Heart right ventricle (tissue), 16 donors: Measurements from ENCODE around the gene NPTX1. TPM values are rescaled to one million over a fixed set of nuclear protein-coding genes. Genes with fewer than 3 reads are reported as not detected.

Experiments
- ATAC-seq, 8 donors: fragments of 200-7000 bp; cut with Tn5 transposase; one replicate each; pipeline ENCODE4 v1.9.1; 2020; ENCODE audit warnings: mild to moderate bottlenecking in 8 of 8, moderate library complexity in 8 of 8, moderate number of reproducible peaks in 1 of 8
- DNase-seq, 2 donors: peaks; one replicate each; pipeline ENCODE4 v3.0.0-alpha.2; 2020
- H3K27ac ChIP-seq, 10 donors: fragments of 200-600 bp; sonication (generic) in 2 of 10; one replicate each; pipeline versions ENCODE4 v1.5.0 to v1.8.0; 2020 to 2022; ENCODE audit warnings: mild to moderate bottlenecking in 3 of 10
- H3K27me3 ChIP-seq, 7 donors: fragments of 200-600 bp; one replicate each; pipeline ENCODE4 v1.8.0; 2021 to 2022; ENCODE audit warnings: mild to moderate bottlenecking in 2 of 7
- H3K36me3 ChIP-seq, 9 donors: fragments of 200-600 bp; sonication (generic) in 1 of 9; one replicate each; pipeline versions ENCODE4 v1.5.0 to v1.8.0; 2020 to 2022; ENCODE audit warnings: mild to moderate bottlenecking in 2 of 9
- H3K4me1 ChIP-seq, 9 donors: fragments of 200-600 bp; sonication (generic) in 1 of 9; one replicate each; pipeline versions ENCODE4 v1.5.0 to v1.8.0; 2020 to 2022; ENCODE audit warnings: mild to moderate bottlenecking in 4 of 9
- H3K4me3 ChIP-seq, 10 donors: fragments of 200-600 bp; sonication (generic) in 2 of 10; one replicate each; pipeline versions ENCODE4 v1.5.0 to v1.8.0; 2020 to 2022; ENCODE audit warnings: mild to moderate bottlenecking in 7 of 10, moderate library complexity in 2 of 10
- H3K9me3 ChIP-seq, 11 donors: fragments of 200-600 bp in 10 of 11; sonication (generic) in 2 of 11; one replicate each; pipeline versions ENCODE4 v1.5.0 to v1.8.0; 2013 to 2022; ENCODE audit warnings: mild to moderate bottlenecking in 2 of 11, control low read depth in 1 of 11, moderate library complexity in 1 of 11
- CTCF ChIP-seq, 9 donors: fragments of 200-600 bp; sonication (generic) in 2 of 9; IDR thresholded peaks; one replicate each; pipeline versions ENCODE4 v1.5.0 to v1.8.0; 2021 to 2022; ENCODE audit warnings: antibody characterized with exemption in 9 of 9, mild to moderate bottlenecking in 5 of 9, moderate library complexity in 1 of 9
- WGBS, 2 donors: extraction: QIAGEN DNeasy Blood & Tissue Kit; methylation state at CpG; one replicate each; pipeline ENCODE4 v1.1.7; 2013; ENCODE audit warnings: inconsistent platforms in 1 of 2; 5-methylcytosine and 5-hydroxymethylcytosine counted together
- intact Hi-C, 10 donors: fragments of 100-400 bp; cut with DNase I; formaldehyde crosslinking; loops; one replicate each; pipeline versions ENCODE4 v1.11.1 to v1.14.2; 2022
- polyA plus RNA-seq, 2 donors: library from polyadenylated mRNA; stranded (reverse); fragments of 200-250 nt; gene quantifications; one replicate each; pipeline ENCODE4 v1.2.3, GENCODE V29; 2013
- total RNA-seq, 10 donors: library from RNA; stranded (reverse); fragmentation: NEBNext Ultra II Directional in 3 of 10; extraction: Animal tissue kit (Norgen Biotek cat#: 25700) in 3 of 10; gene quantifications; one replicate each; pipeline versions ENCODE4 v1.2.1 to v1.2.4, GENCODE V29; 2021 to 2023
- donor health status: Arrhythmogenic right ventricular cardiomyopathy.
- donor health status: ischemic (EF 13 %, LVEDD 7.1; RV severe dilation, severe dysfunction).
- donor health status: healthy with polysubstance abuse.
- donor health status: DM: no; HTN: yes; CAD: no.
- donor health status: DM: no; HTN: no; CAD: no.
- donor health status: ischemic (EF 25% LVEDD 6.9; RV normal size, moderate dysfunction).
- donor health status: ischemic (EF 25% LVEDD 5.7; RV mildly dilated, moderate dysfunction).
- donor health status: healthy.
- donor health status: DM: yes; HTN: yes; CAD: no.
- donor health status: Ischemic cardiomyopathy.
- donor health status: ischemic (EF 35%, LVEDD 5.7; RV mildly dilated, moderate dysfunction).
- donor health status: nonischemic (EF 11% LVEDD 7.7; RV severe dilation, severe dysfunction).
- donor health status: DM: yes; HTN: yes; CAD: no.
- donor health status: PGD.
- donor health status: ischemic (EF 29% LVEDD 5.4; RV normal size, mild dysfunction).
- donor health status: nonischemic (EF 23%, LVEDD 6.1; RV moderate dilation, normal function).

The NPTX1 gene
- total and polyA plus RNA-seq, 12 donors: 0.03 TPM; not detected in 11

GRCh38 chr17:80511222-80512180 is 35.1 kb upstream of the NPTX1 start:
- no peak overlapping the region for H3K27ac ChIP-seq
- peaks cover 0 to 51% (median 26%) of the 10 kb centered on the region in 7 donors for H3K27me3 ChIP-seq
- ATAC-seq: no peak
- 44 to 46% methylated on average over 18 of the region's 18 CpGs for WGBS, 2 donors
- no peak overlapping the region for H3K4me3 ChIP-seq
- no peaks in the 10 kb centered on the region for H3K36me3 ChIP-seq
- no peak for DNase-seq
- intact Hi-C loops: no loop called here
- no peaks in the 10 kb centered on the region for H3K9me3 ChIP-seq
- H3K4me1 ChIP-seq: no peaks in the 10 kb centered on the region
- no peak for TF ChIP-seq CTCF (IDR thresholded peaks at IDR 0.05)

GRCh38 chr17:80510772-80511171 is 34.4 kb upstream of the NPTX1 start:
- no peak for TF ChIP-seq CTCF (IDR thresholded peaks at IDR 0.05)
- Histone ChIP-seq H3K27me3 (peaks cover 0 to 59% (median 31%) of the 10 kb centered on the region in 7 donors), H3K4me3 (no peak overlapping the region), H3K27ac (no peak overlapping the region), H3K9me3 (no peaks in the 10 kb centered on the region), H3K4me1 (no peaks in the 10 kb centered on the region), H3K36me3 (no peaks in the 10 kb centered on the region)
- DNase-seq (no peak), ATAC-seq (no peak)
- WGBS, 2 donors: 69 to 80% methylated on average over 9 of the region's 9 CpGs
- intact Hi-C loops: no loop called here

- WGBS, 2 donors: 76 to 87% methylated on average over 14 of the region's 14 CpGs
- Histone ChIP-seq H3K27me3 (peaks cover 0 to 60% (median 33%) of the 10 kb centered on the region in 7 donors), H3K36me3 (no peaks in the 10 kb centered on the region), H3K27ac (no peak overlapping the region), H3K4me3 (no peak overlapping the region), H3K4me1 (no peaks in the 10 kb centered on the region), H3K9me3 (no peaks in the 10 kb centered on the region)
- intact Hi-C loops: no loop called here
- no peak for TF ChIP-seq CTCF (IDR thresholded peaks at IDR 0.05)
- ATAC-seq (no peak), DNase-seq (no peak)
Observed at GRCh38 chr17:80510132-80510531, 33.7 kb upstream of the NPTX1 start.

GRCh38 chr17:80509311-80509710 is 32.9 kb upstream of the NPTX1 start:
- Histone ChIP-seq H3K27me3 (peaks cover 0 to 59% (median 33%) of the 10 kb centered on the region in 7 donors), H3K4me3 (no peak overlapping the region), H3K27ac (no peak overlapping the region), H3K36me3 (no peaks in the 10 kb centered on the region), H3K9me3 (no peaks in the 10 kb centered on the region), H3K4me1 (no peaks in the 10 kb centered on the region)
- no peak for DNase-seq
- intact Hi-C loops: no loop called here
- no peak for ATAC-seq
- 70 to 73% methylated on average over 8 of the region's 8 CpGs for WGBS, 2 donors
- TF ChIP-seq CTCF (IDR thresholded peaks at IDR 0.05): no peak
